Stimulated activated naive CD8-positive, alpha-beta T cell treated with anti-CD3 and anti-CD28 coated beads, Interleukin-15, amount 100 ng/mL, for 72 hours (primary cell): Measurements from ENCODE around the gene DPF1.
"Not testable (repeated sequence)": the region's sequence is repeated elsewhere in the genome, so short reads cannot be mapped to it uniquely, and the experiment has no call there.

Source experiments
- ATAC-seq: fragments of 150-1000 bp; cut with Tn5 transposase; 2 replicates; pipeline ENCODE4 v1.10.0; 2021; ENCODE audit warnings: mild to moderate bottlenecking, moderate library complexity
- DNase-seq, 2 donors: peaks; one replicate each; pipeline ENCODE4 v3.0.0; 2021 to 2022
- H3K27ac Mint-ChIP-seq, 2 donors: one replicate each; pipeline ENCODE4 v1.8.0; 2022; ENCODE audit warnings: mild to moderate bottlenecking in 2 of 2, mixed read lengths in 2 of 2, moderate library complexity in 2 of 2
- H3K27me3 Mint-ChIP-seq: one replicate; pipeline ENCODE4 v1.8.0; 2022; ENCODE audit warnings: mixed read lengths
- H3K4me1 Mint-ChIP-seq: one replicate; pipeline ENCODE4 v1.8.0; 2022; ENCODE audit warnings: mild to moderate bottlenecking, mixed read lengths
- H3K4me3 Mint-ChIP-seq, 2 donors: one replicate each; pipeline ENCODE4 v1.8.0; 2022; ENCODE audit warnings: mild to moderate bottlenecking in 2 of 2, mixed read lengths in 2 of 2, moderate library complexity in 1 of 2
- H3K9me3 Mint-ChIP-seq, 2 donors: one replicate each; pipeline ENCODE4 v1.8.0; 2022; ENCODE audit warnings: mixed read lengths in 2 of 2

Gene DPF1

GRCh38 chr19:38230506-38231133 lies 6.6 kb upstream of the DPF1 start:
- not testable (repeated sequence) for H3K27ac Mint-ChIP-seq, H3K9me3 Mint-ChIP-seq, H3K4me3 Mint-ChIP-seq, DNase-seq, ATAC-seq
- Mint-ChIP-seq H3K27me3 (peaks cover 82% of the 10 kb centered on the region), H3K4me1 (peaks cover 15% of the 10 kb centered on the region)

GRCh38 chr19:38229585-38230073 lies 5.6 kb upstream of the DPF1 start:
- peak overlapping the region; percentile 35 to 36 for H3K4me3 Mint-ChIP-seq
- DNase-seq (peak; percentile 51 to 60), ATAC-seq (peak; percentile 87)
- H3K27me3 Mint-ChIP-seq, result peaks cover 84% of the 10 kb centered on the region
- H3K27ac Mint-ChIP-seq, result no peak overlapping the region
- H3K4me1 Mint-ChIP-seq, result peaks cover 16% of the 10 kb centered on the region
- H3K9me3 Mint-ChIP-seq, result no peaks in the 10 kb centered on the region

- no peak overlapping the region for H3K27ac Mint-ChIP-seq
- no peak for ATAC-seq
- peaks cover 25% of the 10 kb centered on the region for H3K4me1 Mint-ChIP-seq
- H3K27me3 Mint-ChIP-seq, result peaks cover 85% of the 10 kb centered on the region
- no peaks in the 10 kb centered on the region for H3K9me3 Mint-ChIP-seq
- peak overlapping the region; percentile 80 to 82 for H3K4me3 Mint-ChIP-seq
- no peak for DNase-seq
Measured at GRCh38 chr19:38228491-38229439, 4.7 kb upstream of the DPF1 start.

- Mint-ChIP-seq H3K4me1 (peaks cover 32% of the 10 kb centered on the region), H3K4me3 (peak overlapping the region in 1 of 2 donors; percentile 37), H3K27me3 (peaks cover 86% of the 10 kb centered on the region), H3K27ac (no peak overlapping the region), H3K9me3 (no peaks in the 10 kb centered on the region)
- no peak for DNase-seq
- ATAC-seq, result no peak
Measured at GRCh38 chr19:38228005-38228377, 4.0 kb upstream of the DPF1 start.

- Mint-ChIP-seq H3K4me1 (peaks cover 36% of the 10 kb centered on the region), H3K4me3 (peak overlapping the region in 1 of 2 donors; percentile 37), H3K9me3 (no peaks in the 10 kb centered on the region), H3K27me3 (peaks cover 86% of the 10 kb centered on the region), H3K27ac (no peak overlapping the region)
- DNase-seq (no peak), ATAC-seq (no peak)
Measured at GRCh38 chr19:38227287-38228004, 3.4 kb upstream of the DPF1 start.

- DNase-seq, H3K9me3 Mint-ChIP-seq, H3K27ac Mint-ChIP-seq, ATAC-seq: not testable (repeated sequence)
- H3K4me1 Mint-ChIP-seq, result peaks cover 36% of the 10 kb centered on the region
- H3K27me3 Mint-ChIP-seq, result peaks cover 82% of the 10 kb centered on the region
- H3K4me3 Mint-ChIP-seq, result peak overlapping the region in 1 of 2 donors; percentile 90
Measured at GRCh38 chr19:38224863-38225218, 819 bp upstream of the DPF1 start.

GRCh38 chr19:38223617-38224013 lies 407 bp downstream of the DPF1 start:
- no peak overlapping the region for H3K27ac Mint-ChIP-seq
- H3K4me1 Mint-ChIP-seq, result peaks cover 31% of the 10 kb centered on the region
- peak overlapping the region; percentile 1 to 66 for H3K4me3 Mint-ChIP-seq
- no peak for DNase-seq
- ATAC-seq, result no peak
- no peaks in the 10 kb centered on the region for H3K9me3 Mint-ChIP-seq
- H3K27me3 Mint-ChIP-seq, result peaks cover 85% of the 10 kb centered on the region

- peaks cover 29% of the 10 kb centered on the region for H3K4me1 Mint-ChIP-seq
- peaks cover 85% of the 10 kb centered on the region for H3K27me3 Mint-ChIP-seq
- no peak for ATAC-seq
- H3K4me3 Mint-ChIP-seq, result peak overlapping the region; percentile 1 to 66
- H3K9me3 Mint-ChIP-seq, result no peaks in the 10 kb centered on the region
- peak overlapping the region in 1 of 2 donors; percentile 0 for H3K27ac Mint-ChIP-seq
- DNase-seq, result no peak
Measured at GRCh38 chr19:38223119-38223523, 901 bp downstream of the DPF1 start.

GRCh38 chr19:38221919-38222830 lies 1.8 kb downstream of the DPF1 start:
- H3K27ac Mint-ChIP-seq, result no peak overlapping the region
- peaks cover 22% of the 10 kb centered on the region for H3K4me1 Mint-ChIP-seq
- ATAC-seq, result no peak
- H3K27me3 Mint-ChIP-seq, result peaks cover 85% of the 10 kb centered on the region
- H3K4me3 Mint-ChIP-seq, result no peak overlapping the region
- H3K9me3 Mint-ChIP-seq, result no peaks in the 10 kb centered on the region
- no peak for DNase-seq

GRCh38 chr19:38221421-38221820 lies 2.6 kb downstream of the DPF1 start:
- no peak for ATAC-seq
- no peak for DNase-seq
- peaks cover 21% of the 10 kb centered on the region for H3K4me1 Mint-ChIP-seq
- no peaks in the 10 kb centered on the region for H3K9me3 Mint-ChIP-seq
- peaks cover 85% of the 10 kb centered on the region for H3K27me3 Mint-ChIP-seq
- H3K4me3 Mint-ChIP-seq, result no peak overlapping the region
- H3K27ac Mint-ChIP-seq, result no peak overlapping the region

- peaks cover 89% of the 10 kb centered on the region for H3K27me3 Mint-ChIP-seq
- DNase-seq (no peak), ATAC-seq (no peak)
- H3K4me1 Mint-ChIP-seq, result peaks cover 21% of the 10 kb centered on the region
- H3K9me3 Mint-ChIP-seq, result peaks cover 0 to under 1% of the 10 kb centered on the region in 2 donors
- no peak overlapping the region for H3K4me3 Mint-ChIP-seq
- H3K27ac Mint-ChIP-seq, result no peak overlapping the region
Measured at GRCh38 chr19:38219221-38219620, 4.8 kb downstream of the DPF1 start.

GRCh38 chr19:38218204-38218603 lies 5.8 kb downstream of the DPF1 start:
- ATAC-seq, result no peak
- H3K4me1 Mint-ChIP-seq, result peaks cover 21% of the 10 kb centered on the region
- no peak for DNase-seq
- no peak overlapping the region for H3K4me3 Mint-ChIP-seq
- peaks cover 89% of the 10 kb centered on the region for H3K27me3 Mint-ChIP-seq
- peak overlapping the region in 1 of 2 donors; percentile 21 for H3K27ac Mint-ChIP-seq
- H3K9me3 Mint-ChIP-seq, result peaks cover 0 to 7% of the 10 kb centered on the region in 2 donors

- no peak overlapping the region for H3K27ac Mint-ChIP-seq
- peaks cover 89% of the 10 kb centered on the region for H3K27me3 Mint-ChIP-seq
- H3K4me1 Mint-ChIP-seq, result peaks cover 18% of the 10 kb centered on the region
- ATAC-seq, result no peak
- no peak overlapping the region for H3K4me3 Mint-ChIP-seq
- H3K9me3 Mint-ChIP-seq, result peaks cover 0 to 7% of the 10 kb centered on the region in 2 donors
- no peak for DNase-seq
Measured at GRCh38 chr19:38216785-38217641, 7.0 kb downstream of the DPF1 start.
